ENCODE measurements around the gene SAV1.
"Not testable (repeated sequence)": the region's sequence is repeated elsewhere in the genome, so short reads cannot be mapped to it uniquely, and the experiment has no call there.

The SAV1 gene

DNA sequence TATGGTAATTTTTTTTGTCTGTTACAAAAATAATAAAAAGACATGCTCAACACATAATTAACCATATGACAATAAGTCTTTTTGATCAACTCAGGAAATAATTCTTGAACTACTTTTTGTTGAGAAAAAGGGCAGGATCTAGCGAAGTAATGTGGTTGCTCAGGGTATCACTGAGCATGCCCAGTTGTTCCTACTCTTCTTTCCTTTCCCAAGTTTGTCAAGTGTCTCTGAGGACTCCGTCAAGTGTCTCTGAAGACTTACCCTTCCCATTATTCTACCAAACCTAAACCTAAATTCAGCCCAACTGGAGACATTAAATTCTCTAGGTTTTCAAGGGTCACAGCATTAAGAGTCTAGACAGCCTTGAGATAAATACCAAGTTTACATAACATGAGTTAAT, 3.5 kb downstream of the SAV1 start:
- not testable (repeated sequence) for DNase-seq

DNA sequence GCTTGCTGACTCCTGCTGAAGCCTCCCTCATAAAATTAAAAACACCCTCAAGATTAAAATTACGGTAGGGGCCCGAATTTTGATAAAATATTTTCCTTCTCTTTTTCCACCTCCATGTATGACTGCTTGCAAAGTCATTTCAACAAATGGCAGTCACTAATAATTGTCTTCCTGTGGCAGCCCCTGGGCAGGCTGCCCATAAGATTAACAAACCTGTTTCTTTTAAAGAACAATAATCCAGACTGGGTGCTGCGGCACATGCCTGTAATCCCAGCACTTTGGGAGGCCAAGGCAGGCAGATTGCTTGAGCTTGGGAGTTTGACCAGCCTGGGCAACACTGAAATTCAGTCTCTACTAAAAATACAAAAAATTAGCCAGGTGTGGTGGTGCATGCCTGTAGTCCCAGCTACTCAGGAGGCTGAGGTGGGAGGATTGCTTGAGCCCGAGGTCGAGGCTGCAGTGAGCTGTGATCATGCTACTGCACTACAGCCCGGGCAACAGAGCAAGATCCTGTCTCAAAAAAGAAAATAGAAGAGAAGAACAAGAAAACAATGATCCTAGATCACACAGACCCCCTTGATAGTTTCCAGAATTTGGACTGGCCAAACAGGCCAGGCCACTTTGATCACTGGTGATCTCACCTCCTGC, 8.7 kb downstream of the SAV1 start:
- no peak for DNase-seq

DNA sequence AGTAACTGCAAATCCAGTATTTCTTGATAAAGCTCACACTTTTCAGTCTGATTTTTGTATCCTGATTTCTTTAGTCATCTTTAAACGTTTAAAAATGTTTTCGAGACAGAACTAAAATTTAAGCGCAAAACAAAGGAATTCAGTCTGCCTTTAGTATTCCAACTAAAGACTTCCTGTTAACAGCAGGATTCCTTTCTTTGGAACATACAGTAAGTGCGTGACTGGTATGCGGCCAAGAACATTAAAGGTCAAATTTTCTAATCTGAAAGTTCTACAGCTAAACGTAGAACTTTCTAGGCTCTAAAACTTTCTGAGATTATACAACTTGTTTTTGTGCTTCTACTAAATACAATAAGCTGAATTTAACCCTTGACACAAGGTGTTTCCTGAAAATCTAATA, 9.9 kb downstream of the SAV1 start:
- DNase-seq = no peak

DNA sequence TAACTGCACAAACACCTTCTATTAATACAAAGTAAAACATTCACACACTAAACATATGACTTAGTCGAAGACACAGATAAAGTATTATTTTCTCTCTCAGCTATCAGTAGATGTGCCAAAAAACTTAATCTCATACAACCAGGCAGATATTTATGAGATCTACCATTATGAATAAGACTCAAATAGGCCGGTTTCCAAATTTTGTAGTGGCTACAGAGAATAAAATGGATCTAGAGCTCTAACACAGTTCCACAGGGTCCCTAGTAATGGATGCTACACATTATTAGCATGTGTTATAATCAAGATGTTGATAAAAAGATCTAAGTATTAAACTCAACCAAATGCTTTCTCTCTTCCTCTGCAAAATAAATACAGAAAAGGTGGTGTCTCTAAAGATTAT, 10.4 kb downstream of the SAV1 start:
- DNase-seq = no peak

DNA sequence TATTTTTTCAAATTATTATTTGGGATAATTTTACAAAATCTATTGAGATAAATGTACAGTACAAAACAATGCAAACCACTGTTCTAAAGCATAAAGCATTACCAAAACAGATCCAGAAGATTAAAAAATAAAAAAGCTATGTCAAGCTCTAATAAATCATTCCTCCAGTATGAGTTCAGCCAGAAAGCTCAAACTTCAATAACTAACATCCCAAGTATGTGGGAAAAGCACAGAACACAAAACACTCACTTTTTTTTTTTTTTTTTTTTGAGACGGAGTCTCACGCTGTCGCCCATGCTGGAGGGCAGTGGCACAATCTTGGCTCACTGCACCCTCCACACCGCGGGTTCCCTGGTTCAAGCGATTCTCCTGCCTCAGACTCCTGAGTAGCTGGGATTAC, 11.3 kb downstream of the SAV1 start:
- DNase-seq = no peak

DNA sequence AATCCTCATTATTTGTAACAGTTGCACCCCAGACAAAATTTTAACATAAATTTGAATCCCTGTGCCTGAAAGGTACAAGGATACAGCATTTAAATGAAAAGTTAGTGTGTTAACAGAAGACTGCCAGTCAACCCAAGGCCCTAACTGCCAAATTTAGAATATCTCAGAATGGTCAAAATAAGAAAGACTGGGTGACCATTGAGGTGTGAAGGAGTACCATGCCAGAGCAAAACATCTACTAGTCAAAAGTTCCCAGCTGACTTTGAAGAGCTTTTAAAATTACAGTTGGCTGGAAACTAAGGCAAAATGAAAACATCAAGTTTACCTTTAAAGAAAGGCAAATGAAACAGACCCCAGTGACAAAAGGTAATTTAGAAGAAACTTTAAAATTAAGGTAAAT, 18.4 kb downstream of the SAV1 start:
- DNase-seq = no peak

DNA sequence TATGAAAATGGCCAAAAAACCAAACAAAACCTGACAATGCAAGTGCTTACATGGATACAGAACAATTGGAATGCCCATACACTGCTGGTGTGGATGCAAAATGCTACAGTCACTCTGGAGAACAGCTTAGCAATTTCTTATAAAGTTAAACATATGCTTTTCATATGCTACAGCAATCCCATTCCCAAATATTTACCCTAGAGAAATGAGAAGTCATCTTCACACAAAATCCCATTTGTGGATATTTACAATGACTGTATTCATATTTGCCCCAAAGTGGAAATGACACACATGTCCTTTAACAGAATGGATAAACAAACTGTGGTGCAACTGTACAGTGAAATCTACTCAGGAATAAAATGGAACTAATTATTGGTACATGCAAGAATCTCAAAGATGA, 20.4 kb downstream of the SAV1 start:
- no peak for DNase-seq

DNA sequence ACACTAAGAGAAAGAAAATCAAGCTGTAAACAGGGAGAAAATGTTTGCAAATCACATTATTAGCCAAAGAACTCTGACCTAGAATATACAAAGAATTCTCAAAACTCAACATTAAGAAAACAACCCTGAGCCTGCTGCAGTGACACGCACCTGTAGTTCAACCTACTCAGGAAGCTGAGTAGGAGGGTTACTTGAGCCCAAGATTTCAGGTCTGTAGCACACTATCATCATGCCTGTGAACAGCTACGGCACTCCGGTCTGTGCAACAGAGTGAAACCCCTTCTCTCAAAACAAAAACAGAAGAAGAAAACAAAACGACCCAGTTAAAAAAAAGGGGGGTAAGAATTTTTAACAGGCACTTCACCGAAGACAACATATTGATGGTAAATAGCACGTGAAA, 20.8 kb downstream of the SAV1 start:
- DNase-seq = no peak

DNA sequence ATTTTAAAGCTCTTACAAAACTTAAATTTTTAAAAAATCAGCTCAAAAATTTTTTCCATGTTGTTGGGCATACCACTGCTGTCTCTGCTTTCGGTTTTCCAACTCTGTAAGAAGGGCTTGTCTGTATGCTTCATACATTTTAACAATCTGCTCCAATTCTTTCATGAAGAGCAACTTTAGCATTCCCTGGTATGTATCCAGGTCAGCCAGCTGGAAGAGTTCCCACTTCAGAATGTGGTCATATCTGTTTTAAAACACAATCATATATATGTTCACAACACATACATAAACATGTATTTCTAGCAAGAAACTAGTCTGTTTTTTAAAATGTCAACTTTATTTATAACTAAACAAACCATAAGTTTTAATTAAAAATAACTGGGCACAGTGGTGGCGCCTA, 33.0 kb downstream of the SAV1 start:
- DNase-seq = no peak

DNA sequence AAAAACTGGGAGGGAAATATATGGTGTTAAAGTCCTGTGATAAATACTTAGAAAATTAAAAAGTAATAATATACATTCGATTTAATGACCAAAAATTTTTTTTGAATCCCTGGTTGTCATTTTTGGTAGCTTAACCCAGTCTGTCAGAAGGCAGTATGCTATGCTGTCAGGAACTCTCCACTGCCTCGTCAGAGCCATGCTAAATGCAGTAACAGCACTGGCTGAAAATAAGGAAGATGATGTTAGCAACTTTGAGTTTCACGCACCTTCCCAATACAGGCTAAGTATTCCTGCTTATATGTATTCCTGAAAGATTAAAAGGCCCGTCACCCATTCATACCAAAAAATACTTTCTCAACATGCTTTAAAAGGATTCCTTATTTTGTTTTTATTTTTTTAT, 34.2 kb downstream of the SAV1 start:
- no peak for DNase-seq

DNA sequence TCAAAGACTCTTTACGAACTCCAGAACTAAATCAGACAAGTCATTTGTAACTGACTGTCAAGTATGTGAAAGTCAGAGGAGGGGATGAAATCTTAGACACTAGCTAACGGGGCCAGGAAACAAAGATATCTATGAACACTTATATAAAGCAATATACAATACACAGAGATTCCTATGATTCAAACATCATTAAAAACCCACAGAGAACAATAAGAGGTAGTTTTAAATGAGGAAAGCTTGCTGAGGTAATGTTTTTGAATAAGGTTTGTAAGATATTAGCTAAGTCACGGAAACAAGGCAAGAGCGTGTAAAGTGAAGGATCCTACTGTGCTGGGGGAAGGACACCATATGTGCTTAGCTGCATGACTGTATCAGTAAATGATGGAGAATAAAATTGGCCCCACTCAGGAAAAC, 36.7 kb downstream of the SAV1 start:
- DNase-seq = no peak

DNA sequence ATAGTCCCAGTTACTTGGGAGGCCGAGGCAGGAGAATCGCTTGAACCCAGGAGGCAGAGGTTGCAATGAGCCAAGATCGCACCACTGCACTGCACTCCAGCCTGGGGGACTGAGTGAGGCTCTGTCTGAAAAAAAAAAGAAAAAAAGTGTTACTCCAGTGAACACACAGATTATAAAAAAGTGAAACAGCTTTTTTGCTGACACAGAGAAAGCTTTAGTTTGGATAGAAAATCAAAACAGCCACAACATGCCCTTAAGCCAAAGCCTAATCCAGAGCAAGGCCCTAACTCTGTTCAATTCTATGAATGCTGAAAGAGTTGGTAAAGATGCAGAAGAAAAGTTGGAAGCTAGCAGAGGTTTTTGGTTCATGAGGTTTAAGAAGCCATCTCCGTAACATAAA, 43.2 kb downstream of the SAV1 start:
- DNase-seq = not testable (repeated sequence)

DNA sequence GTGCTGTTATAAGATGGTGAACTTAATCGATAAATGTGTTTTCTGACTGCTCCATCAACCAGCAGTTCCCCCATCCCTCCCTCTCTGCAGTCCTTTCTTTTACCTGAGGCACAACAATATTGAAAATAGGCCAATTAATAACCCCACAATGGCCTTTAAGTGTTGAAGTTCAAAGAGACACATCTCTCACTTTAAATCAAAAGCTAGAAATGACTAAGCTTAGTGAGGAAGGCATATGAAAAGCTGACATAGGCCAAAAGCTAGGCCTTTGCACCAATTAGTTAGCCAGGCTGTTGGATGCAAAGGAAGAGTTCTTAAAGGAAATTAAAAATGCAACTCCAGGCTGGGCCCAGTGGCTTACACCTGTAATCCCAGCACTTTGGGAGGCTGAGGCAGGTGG, 43.7 kb downstream of the SAV1 start:
- no peak for DNase-seq

DNA sequence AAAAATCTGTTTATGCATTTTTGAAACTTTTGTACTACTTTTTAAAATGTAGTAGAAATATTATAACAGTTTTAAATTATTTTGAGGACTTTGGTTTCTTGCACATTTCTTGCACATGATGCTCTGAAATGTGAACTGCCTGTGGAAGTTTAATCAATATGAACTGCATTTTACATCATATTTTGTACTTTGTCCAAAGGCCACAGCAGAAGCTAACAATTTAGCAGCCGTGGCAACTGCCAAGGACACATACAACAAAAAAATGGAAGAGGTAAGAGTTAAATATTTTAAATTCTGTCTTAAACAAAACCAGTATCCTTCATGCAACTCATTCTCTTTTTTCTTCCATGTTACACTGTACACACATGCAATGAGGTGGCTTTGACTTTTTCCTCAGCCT, 45.1 kb downstream of the SAV1 start:
- no peak for DNase-seq

DNA sequence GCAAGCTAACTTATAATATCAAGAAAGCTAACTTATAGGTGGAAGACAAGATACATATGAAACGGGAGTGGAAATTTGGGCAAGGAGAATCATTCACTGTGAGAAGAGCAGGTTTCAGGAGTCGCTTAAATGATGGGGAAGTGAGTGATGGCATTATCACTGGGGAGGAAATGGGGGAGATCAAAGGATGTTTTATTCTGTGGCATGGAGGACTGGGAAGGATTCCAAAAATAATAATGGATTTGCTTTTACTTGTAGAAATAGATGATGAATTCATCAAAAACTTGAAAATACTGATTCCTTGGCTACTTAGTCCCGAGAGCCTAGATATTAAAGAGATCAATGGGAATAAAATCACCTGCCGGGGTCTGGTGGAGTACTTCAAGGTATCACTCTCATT, 47.8 kb downstream of the SAV1 start:
- no peak for DNase-seq

DNA sequence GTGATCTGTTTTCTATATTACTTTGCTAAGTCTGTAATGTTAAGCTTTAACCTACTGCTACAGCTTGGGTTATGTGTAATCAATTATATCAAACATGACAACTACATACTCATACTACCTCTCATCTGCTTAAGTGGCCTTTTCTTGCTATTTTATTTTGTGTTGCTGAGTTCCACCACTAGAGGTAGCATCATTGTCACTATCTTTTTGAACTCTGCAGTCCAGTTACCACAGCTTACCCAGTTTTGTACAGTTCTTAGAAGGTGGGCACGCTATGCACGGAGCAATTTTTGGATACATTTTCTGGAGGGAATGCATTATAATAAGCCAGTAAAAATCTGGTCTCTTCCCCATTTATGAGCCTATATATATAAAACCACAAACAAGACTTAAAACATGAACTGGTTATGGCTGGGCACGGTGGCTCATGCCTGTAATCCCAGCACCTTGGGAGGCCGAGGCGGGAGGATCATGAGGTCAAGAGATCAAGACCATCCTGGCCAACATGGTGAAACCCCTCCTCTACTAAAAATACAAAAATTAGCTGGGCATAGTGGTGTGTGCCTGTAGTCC, 48.5 kb downstream of the SAV1 start:
- DNase-seq = no peak

DNA sequence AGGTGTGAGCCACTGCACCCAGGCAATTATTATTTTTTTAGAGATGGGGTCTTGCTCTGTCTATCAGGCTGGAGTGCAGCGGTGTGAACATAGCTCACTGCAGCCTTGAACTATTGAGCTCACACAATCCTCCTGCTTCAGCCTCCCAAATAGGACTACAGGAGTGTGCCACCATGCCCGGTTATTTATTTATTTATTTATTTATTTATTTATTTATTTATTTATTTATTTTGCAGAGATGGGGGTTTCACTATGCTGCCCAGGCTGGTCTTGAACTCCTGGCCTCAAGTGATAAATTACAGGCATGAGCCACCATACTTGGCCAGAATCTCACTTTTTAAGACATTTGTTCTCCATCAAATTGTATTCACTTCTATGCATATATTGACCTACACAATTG, 51.8 kb downstream of the SAV1 start:
- no peak for DNase-seq

DNA sequence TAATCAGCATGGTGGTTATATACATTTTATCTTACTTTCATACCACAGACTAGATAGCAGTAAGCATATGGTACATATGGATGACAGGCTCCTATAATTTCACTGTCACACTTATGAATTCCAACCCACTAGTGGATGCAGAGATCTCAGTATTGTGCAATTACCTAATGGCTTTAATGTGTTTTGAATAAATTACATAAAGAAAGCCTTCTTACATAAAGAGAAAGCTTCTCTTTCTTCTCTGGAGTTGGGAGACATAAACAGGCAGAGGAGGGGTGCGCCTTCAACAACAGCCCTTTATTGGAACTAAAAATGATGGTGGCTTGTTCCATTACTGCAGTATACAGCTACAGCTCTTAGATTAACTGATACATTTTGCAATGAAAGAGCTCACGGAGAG, 52.6 kb downstream of the SAV1 start:
- DNase-seq = no peak

DNA sequence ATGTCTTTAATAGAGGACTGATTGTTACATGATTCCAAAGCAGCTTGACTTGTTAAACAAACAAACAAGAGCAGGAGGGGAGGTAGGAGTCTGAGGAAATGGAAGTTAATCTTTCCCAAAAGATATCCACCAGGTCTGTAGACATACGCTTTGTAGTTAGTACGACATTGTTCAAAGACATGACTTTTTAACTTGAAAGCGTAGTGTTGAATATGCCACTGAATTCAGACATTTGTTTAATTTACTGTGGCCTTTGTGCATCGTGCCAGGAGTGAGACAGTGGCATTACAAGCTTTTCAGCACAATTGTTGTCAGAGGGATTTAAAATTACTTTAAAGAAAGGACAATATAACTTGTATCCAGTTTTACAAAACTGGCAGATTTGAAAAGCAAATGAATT, 53.0 kb downstream of the SAV1 start:
- DNase-seq = no peak

DNA sequence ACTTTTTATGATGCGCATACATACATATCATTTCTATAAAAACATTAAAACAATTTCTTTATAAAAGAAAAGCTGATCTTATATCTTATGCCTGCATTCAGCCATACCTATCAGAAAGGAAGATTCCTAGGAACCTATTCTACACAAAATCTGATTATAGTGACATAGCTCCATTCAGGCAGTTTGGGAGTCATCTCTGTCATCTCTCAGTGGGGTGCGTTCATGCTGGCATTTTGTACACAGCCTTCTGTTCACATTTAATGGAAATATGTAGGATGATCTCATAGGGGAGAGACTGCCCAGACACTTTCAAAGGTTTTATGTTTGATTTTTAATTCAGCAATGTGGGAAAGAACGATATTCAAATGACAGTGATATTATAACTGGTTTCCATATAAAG, 55.3 kb downstream of the SAV1 start:
- DNase-seq = no peak

DNA sequence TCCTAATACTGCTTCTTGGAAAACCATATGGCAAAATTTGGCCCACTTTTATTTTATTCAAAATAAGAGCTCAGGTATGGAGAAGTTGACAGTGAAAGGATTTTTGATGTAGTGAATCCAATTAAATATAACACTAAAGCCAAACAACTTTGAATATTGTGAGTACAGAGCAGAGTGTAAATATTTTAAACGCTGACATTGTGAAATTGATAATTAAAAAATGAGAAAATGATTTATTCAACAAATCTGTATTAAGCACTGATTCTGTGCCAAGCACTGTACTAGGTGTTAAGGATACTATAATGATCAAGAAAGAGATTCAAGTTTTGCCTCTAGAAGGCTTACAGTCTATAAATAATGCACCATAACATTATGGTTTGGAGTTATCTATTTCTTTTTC, 57.6 kb downstream of the SAV1 start:
- no peak for DNase-seq

DNA sequence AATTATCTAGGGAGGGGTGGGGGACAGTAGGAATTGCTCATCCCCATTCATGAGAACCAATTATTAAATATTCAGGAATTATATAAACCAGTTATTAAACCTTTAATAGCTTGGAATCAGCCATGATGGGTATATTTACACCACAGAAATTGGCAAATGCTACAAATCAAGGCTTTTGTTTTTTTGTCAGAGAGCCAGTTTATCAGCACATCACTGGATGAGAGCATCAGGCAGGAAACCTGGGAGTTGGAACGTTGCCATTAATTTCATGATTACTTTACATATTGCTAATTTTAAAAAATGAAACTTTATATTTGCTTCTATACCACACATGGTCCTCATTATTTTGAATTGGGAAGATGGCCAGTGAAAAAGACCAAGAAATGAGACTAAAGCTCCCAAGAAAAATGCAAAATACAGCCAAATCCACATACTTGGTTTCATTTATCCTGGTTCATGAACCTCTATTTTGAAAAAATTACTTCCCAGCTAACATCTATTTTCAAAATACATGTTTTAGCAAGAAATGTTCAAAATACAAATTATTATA, 59.7 kb downstream of the SAV1 start:
- DNase-seq = no peak

DNA sequence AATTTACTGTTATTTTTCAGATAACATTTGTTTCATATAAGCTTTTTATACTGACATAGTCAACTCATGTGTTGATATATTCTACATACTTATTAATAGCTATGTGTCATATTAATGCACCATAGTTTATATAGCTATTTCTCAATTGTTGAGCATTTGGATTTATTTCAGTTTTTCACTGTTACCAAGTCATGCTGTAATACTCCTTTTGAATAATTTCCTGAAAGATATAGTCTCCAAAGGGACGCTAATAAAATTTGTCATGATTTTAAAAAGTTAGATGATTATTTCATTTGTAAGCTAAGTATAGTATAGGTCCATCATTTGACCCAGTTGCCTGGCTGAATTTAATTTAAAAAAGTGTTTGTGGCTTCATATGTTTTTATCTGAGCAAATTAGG, 60.3 kb downstream of the SAV1 start:
- DNase-seq = no peak

DNA sequence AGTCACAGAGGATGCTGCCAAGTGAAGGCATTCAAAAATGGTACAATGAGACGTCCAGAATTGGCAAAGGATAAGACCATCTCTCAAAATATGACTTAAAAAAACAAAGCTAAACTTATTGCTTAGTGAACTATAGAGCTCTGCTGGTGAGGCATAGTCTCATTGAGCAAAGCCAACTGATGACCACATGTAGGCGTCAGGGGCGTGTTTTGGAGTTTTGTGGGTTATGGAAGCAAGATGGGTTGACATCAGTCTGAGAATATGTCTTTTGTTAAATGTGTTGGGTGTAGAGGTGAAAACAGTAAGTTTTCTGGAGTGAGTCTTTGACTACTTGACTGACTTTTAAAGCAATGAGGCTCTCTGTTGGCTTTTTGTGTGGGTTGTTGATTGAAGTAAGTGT, 60.9 kb downstream of the SAV1 start:
- DNase-seq = no peak

DNA sequence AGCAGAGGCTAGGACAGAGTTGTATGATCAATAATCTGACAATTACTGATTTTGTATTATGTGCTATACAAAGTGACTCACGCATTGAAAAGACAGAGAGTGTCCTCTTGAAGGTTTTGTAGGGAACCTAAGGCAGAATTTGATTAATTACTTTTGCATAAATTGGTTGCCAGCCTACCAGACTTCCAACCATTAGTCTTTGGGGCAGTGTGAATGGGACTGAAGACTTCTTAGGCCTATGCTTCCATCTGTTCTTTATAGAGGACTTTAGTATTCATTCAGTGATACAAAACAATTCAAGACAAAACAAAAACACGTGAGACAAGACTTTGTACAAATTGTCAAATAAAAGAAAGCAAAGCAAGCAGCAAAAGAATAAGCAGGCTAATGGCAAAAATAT, 61.6 kb downstream of the SAV1 start:
- DNase-seq = no peak
